GM10248 (cell line): Measurements from ENCODE around the gene NUAK2.

Experiments used
- CTCF ChIA-PET: fragments of 300-600 bp; sonication (Branson Sonifier 250); formaldehyde crosslinking; extraction: SDS; loops from one replicate; lab custom pipeline; 2021; ENCODE audit warnings: antibody characterized with exemption; lab: Yijun Ruan, JAX
- POLR2A ChIA-PET: fragments of 350-650 bp; sonication (Branson Sonifier 250); formaldehyde crosslinking; extraction: SDS; loops from one replicate; lab custom pipeline; 2020; ENCODE audit warnings: antibody characterized with exemption; lab: Yijun Ruan, JAX
- DNase-seq: peaks from one replicate; pipeline ENCODE4 v3.0.0; 2012; ENCODE audit errors: extremely low spot score
- CTCF ChIP-seq: IDR thresholded peaks from 2 replicates; pipeline ENCODE4 v1.5.1; 2012; ENCODE audit warnings: mild to moderate bottlenecking, low read depth; ENCODE audit errors: extremely low read depth, missing control alignments, control extremely low read depth

NUAK2 gene

GRCh38 chr1:205316161-205316566, 5.4 kb downstream of the NUAK2 start:
- ChIA-PET POLR2A (no interaction called here), CTCF (interaction anchor here (0.9 to 41.3 kb wide), 4 partner anchors 9 to 46 kb away, joined by 3 to 1591 read pairs (median 52); no protein-coding TSS in a partner anchor)
- no peak for DNase-seq
- TF ChIP-seq CTCF, result no peak

GRCh38 chr1:205315008-205315618, 6.4 kb downstream of the NUAK2 start:
- ChIA-PET POLR2A (no interaction called here), CTCF (interaction anchor here (1.0 to 41.3 kb wide), 4 partner anchors 10 to 170 kb away, joined by 3 to 1591 read pairs (median 53); no protein-coding TSS in a partner anchor)
- TF ChIP-seq CTCF, result no peak
- no peak for DNase-seq

- peak; percentile 65 for DNase-seq
- POLR2A ChIA-PET, result no interaction called here
- CTCF ChIA-PET, result interaction anchor here (0.8 to 41.3 kb wide), 9 partner anchors 12 to 345 kb away, joined by 3 to 1591 read pairs (median 5); no protein-coding TSS in a partner anchor
- no peak for TF ChIP-seq CTCF
These were observed 7.8 kb downstream of the NUAK2 start for GRCh38 chr1:205313563-205314308.

GRCh38 chr1:205312866-205313562, 8.5 kb downstream of the NUAK2 start:
- no peak for DNase-seq
- no peak for TF ChIP-seq CTCF
- ChIA-PET POLR2A (no interaction called here), CTCF (interaction anchor here (0.8 to 41.3 kb wide), 6 partner anchors 12 to 346 kb away, joined by 3 to 1591 read pairs (median 8); no protein-coding TSS in a partner anchor)

- peak; percentile 51 for DNase-seq
- ChIA-PET CTCF (interaction anchor here (0.9 to 41.3 kb wide), 5 partner anchors 12 to 43 kb away, joined by 3 to 1591 read pairs (median 7); no protein-coding TSS in a partner anchor), POLR2A (no interaction called here)
- no peak for TF ChIP-seq CTCF
These were observed 10.4 kb downstream of the NUAK2 start for GRCh38 chr1:205310976-205311704.

- POLR2A ChIA-PET, result no interaction called here
- no peak for TF ChIP-seq CTCF
- CTCF ChIA-PET, result interaction anchor here (2.2 to 41.3 kb wide), 3 partner anchors 16 to 44 kb away, joined by 7 to 1591 read pairs (median 99); no protein-coding TSS in a partner anchor
- DNase-seq, result no peak
These were observed 11.8 kb downstream of the NUAK2 start for GRCh38 chr1:205309741-205310140.
